Activated T-helper 1 cell treated with anti-CD3 and anti-CD28 coated beads, Interleukin-2, amount 50 U/mL, for 16 hours (primary cell): ENCODE measurements around the gene FAM120B.

Experiments used
- DNase-seq, 2 donors: peaks; one replicate each; pipeline ENCODE4 v3.0.0-alpha.2; 2020; ENCODE audit warnings: low read depth in 1 of 2, low spot score in 1 of 2

FAM120B gene

DNA sequence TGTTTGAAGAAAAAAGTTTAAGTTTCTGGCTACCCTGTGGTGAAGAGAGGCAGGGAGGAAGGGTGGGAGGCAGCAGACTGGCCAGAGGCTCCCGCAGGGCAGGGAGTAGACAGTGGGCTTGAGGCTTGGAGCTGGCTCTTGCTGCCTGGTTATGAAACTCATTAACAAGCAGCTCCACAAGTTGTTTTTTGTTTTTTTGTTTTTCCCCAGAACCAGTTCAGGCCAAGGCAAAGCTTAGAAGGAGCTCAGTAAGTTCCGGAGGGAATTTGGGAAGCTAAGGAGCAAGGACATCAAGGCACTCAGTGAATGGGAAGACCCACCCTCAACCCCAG, 19.7 kb upstream of the FAM120B start:
- DNase-seq = no peak

DNA sequence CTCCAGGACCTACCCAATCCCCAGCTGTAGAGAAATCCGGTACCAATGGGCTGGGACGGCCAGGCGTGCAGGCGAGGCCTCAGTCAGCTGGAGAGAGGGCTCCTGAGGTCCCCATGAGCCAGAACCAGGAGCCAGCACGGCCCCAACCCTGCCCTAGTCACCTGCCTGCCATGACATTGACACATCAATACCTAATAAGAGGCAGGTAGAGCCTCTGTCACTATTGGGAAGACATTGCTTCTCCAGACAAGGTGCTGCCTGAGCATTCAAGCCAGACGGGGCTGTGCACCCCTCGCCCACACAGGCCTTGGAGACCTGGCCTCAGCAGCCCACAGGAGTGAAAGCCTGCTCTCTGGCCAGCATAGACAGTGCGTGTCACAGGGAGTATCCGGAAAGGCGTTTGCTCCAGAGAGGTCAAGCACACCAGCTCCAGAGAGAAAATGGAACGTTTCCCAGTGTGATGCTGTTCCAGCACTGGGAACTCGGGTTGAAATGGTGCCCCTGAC, 19.1 kb upstream of the FAM120B start:
- no peak for DNase-seq

GRCh38 chr6:170288091-170288631, 18.4 kb upstream of the FAM120B start:
- DNase-seq = no peak

- no peak for DNase-seq
Observed at GRCh38 chr6:170288852-170289179, 17.7 kb upstream of the FAM120B start.

GRCh38 chr6:170289180-170289931, 17.2 kb upstream of the FAM120B start:
- DNase-seq = no peak

DNA sequence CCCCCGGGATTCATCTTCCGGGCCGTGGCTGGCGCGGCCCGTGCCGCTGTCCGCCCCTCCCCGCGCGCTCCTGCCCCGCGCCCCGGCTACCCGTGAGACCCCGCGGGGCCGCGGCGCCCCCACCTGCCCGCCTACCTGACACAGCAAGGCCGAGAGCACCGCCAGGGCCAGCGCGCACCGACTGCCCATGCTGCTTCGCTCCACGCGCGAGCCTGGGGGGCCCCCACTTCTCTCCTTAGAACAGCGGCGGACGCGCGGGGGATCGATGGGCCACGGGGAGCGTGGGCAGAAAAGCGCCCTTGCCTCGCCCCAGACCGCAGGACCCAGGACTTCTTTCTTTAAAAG, 16.6 kb upstream of the FAM120B start:
- DNase-seq = no peak

- DNase-seq = no peak
Observed at GRCh38 chr6:170290296-170291128, 16.0 kb upstream of the FAM120B start, which contains the start of gene DLL1. Gene DLL1 (minus strand): TSS chr6:170291078. CDS start chr6:170290139, 939 bp downstream.

GRCh38 chr6:170291271-170292110, 15.1 kb upstream of the FAM120B start:
- no peak for DNase-seq

DNA sequence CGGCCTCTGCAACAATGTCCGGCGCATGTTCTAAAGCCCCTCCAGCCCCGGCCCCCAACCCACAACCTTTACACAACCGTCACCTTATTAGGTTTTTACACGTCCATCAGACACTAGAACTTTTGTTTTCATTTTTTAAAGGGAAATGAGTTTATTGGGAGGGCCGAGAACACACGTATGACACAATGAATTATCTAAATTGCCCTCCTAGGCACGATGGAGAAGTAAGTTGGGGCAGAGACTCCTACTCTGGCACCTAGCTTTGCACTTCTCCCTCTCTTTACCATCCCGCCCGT, 14.5 kb upstream of the FAM120B start:
- no peak for DNase-seq

- DNase-seq = no peak
Observed at GRCh38 chr6:170292407-170293158, 14.0 kb upstream of the FAM120B start.

DNA sequence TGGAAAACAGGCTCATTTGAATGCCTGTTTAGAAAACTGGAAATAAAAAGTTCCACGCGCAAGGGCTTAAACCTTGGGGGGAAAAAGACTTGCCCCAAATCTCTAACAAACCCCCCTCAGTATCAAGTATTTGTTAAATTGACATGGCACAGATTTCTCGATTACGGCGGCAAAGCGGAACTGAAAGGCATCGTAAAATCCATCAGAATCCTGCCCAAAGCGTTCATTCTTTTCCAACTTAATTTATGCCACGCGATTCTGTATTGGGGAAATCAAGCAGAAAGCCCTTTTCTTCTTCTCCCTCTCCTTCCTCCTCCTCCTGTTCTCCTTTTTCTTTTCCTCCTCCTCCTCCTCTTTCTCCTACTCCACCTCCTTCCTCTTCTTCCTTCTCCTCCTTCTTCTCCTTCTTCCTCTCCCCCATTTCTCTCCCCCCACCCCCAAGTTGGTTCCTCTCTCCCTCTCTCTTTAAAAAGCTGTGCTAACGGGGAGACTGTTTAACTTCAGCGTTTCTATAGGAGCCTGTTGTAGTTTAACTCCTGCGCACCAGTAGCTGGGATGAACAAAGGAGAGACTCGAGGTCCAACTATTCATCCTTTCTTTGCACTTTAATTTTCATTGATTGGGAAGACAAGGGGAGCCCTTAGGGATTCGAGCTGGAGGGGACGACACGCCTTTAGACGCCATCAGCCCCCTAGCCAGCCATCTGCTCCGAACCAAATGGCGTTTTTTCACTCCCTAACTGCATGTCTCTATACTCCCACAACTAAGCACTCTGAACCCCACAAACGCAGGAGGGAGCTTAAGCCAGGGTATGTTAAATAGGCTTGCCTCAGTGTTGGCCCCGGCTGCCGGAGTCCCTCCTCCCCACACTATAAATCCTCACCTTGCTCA, 13.0 kb upstream of the FAM120B start:
- DNase-seq = no peak

DNA sequence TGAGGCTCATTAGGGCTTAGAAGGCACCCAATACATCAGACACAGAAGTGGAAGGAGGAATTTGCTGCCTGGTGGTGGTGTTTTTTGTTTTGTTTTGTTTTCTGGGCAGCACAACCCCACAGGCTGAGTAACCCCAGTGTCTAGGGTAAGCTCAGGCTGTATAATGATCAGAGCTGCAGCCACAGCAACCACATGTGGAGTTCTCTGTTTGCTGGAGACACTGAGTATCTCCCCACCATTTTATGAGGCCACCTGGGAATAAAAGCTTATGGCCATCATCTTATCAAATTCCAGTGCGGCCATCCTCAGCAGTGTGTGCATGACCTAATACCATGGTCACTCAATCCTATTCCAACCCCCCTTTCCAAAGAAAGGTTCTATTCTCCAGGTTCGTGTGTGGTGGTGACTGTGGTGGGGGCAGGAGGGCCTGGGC, 12.2 kb upstream of the FAM120B start:
- no peak for DNase-seq

- DNase-seq = no peak
Observed at GRCh38 chr6:170294813-170295509, 11.6 kb upstream of the FAM120B start.

GRCh38 chr6:170295510-170296422, 10.8 kb upstream of the FAM120B start:
- DNase-seq = no peak

DNA sequence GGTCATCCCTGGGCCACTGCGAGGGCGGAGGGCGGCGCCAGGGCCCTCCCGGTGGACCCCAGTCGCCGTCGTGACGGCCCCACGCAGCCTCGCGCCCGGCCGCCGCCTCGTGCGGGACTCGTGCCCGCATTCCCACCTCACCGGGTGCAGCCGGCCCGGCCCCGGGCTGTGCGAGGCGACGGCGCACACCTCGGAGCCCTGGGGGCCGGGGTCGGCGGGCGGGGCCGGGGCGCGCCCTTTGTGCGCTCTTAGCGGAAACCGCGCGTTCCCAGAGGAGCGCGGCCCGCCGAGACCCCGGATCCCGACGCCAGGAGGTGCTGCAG, 10.2 kb upstream of the FAM120B start:
- DNase-seq = no peak

DNA sequence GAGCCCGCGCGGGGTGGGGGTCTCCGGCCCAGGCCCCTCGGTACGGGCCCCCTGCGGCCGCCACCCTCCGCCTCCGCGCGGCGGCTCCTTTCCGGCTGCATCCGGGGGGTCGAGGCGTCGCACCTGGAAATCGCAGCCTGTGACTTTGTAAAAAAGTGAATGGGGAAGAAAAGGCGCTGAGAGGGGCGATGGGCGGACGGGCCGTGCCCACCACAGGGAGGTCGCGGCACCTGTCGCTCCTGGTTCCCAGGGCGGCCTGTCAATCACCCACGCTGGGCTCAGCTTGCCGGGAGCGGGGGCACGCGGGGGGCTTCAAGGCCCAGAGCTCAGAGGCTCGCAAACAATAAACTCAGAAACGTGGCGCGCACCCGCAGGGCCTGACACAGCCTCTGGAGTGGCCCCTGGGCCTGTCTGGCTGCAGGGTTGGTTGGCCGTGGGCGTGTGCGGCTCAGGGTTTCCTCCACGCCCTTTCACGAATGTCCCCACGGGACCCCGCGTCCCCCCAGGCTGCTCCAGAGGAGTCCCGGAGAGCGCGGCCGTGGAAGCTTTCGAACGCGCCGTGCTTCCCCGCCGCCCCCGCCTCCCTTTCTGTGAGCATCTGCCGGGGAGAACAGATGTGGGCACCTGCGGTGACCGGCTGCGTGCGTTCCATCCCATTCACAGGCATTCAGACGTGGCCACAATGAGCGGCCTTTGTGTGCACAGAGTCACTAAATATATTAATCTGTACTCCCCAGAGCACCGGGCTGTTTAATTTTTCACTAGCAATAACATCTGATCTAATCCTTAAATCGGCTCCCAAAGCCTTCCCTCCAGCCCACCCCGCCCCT, 9.6 kb upstream of the FAM120B start:
- DNase-seq = no peak

DNA sequence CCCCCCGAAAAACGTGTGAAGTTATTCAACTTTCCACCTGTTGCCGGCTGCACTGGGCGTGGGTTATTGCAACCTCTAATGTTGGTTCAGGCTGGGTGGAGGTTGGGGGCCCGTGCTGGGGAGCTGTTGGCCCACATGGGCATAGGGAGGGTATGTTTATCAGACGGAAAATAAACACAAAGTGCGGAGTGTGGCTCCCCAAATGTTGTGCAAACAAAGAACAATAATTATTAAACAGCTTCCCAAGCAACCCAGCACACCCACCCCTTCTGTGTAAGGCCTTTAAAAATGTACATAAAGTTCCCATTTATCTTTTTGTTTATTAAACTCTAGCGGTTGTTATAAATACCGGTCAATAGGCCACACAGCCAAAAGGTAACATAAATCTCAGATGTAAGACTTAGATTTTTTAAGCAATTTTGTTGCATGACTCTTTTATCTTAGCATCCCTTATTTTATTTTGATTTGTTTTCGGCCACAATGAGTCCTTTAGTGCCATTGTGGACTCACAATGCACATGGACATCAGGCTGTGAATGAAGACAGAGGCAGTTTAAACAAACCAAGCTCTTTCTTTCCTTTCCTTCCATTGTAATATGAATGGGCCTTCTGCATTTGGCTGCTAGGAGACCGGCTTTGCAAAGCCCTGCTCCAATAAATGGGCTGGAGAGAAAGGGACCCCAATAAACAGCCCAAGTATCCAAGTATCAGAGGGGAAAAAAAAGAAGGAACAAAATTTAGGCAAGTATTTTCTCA, 8.8 kb upstream of the FAM120B start:
- DNase-seq = no peak
